ENCODE data around the gene RASGRF1. TPM values are rescaled to one million over a fixed set of nuclear protein-coding genes. Genes with fewer than 3 reads are reported as not detected.
"Not testable (repeated sequence)": the region's sequence is repeated elsewhere in the genome, so short reads cannot be mapped to it uniquely, and the experiment has no call there.

RASGRF1 gene
- total RNA-seq, 1 donor from 2014 or later: not detected

GRCh38 chr15:78931439-78932257 lies 158.9 kb downstream of the RASGRF1 start:
- Mint-ChIP-seq H3K27ac (ENCODE audit: unreplicated experiment) (no peak overlapping the region), H3K36me3 (ENCODE audit: low read depth, unreplicated experiment) (peaks cover 3% of the 10 kb centered on the region), H3K4me3 (ENCODE audit: unreplicated experiment) (no peak overlapping the region), H3K27me3 (ENCODE audit: unreplicated experiment) (peaks cover 19% of the 10 kb centered on the region), H3K9me3 (ENCODE audit: unreplicated experiment) (no peaks in the 10 kb centered on the region), H3K4me1 (ENCODE audit: unreplicated experiment) (peaks cover 14% of the 10 kb centered on the region)
- no peak for DNase-seq (ENCODE audit: low spot score)
- no peak for TF ChIP-seq CTCF (IDR thresholded peaks at IDR 0.05; ENCODE audit: unreplicated experiment)

GRCh38 chr15:78930577-78931388 lies 159.8 kb downstream of the RASGRF1 start:
- Mint-ChIP-seq H3K9me3 (ENCODE audit: unreplicated experiment) (no peaks in the 10 kb centered on the region), H3K27me3 (ENCODE audit: unreplicated experiment) (peaks cover 19% of the 10 kb centered on the region), H3K27ac (ENCODE audit: unreplicated experiment) (no peak overlapping the region), H3K4me1 (ENCODE audit: unreplicated experiment) (peaks cover 14% of the 10 kb centered on the region), H3K4me3 (ENCODE audit: unreplicated experiment) (no peak overlapping the region), H3K36me3 (ENCODE audit: low read depth, unreplicated experiment) (peaks cover 3% of the 10 kb centered on the region)
- DNase-seq (ENCODE audit: low spot score): no peak
- no peak for TF ChIP-seq CTCF (IDR thresholded peaks at IDR 0.05; ENCODE audit: unreplicated experiment)

GRCh38 chr15:78929536-78930264 lies 160.9 kb downstream of the RASGRF1 start:
- TF ChIP-seq CTCF (IDR thresholded peaks at IDR 0.05; ENCODE audit: unreplicated experiment): no peak
- Mint-ChIP-seq H3K27me3 (ENCODE audit: unreplicated experiment) (peaks cover 21% of the 10 kb centered on the region), H3K4me1 (ENCODE audit: unreplicated experiment) (peaks cover 12% of the 10 kb centered on the region), H3K27ac (ENCODE audit: unreplicated experiment) (no peak overlapping the region), H3K4me3 (ENCODE audit: unreplicated experiment) (no peak overlapping the region), H3K9me3 (ENCODE audit: unreplicated experiment) (no peaks in the 10 kb centered on the region), H3K36me3 (ENCODE audit: low read depth, unreplicated experiment) (peaks cover 3% of the 10 kb centered on the region)
- no peak for DNase-seq (ENCODE audit: low spot score)

GRCh38 chr15:78928616-78929093 lies 161.9 kb downstream of the RASGRF1 start:
- H3K27ac Mint-ChIP-seq (ENCODE audit: unreplicated experiment): no peak overlapping the region
- no peaks in the 10 kb centered on the region for H3K9me3 Mint-ChIP-seq (ENCODE audit: unreplicated experiment)
- peaks cover 7% of the 10 kb centered on the region for H3K36me3 Mint-ChIP-seq (ENCODE audit: low read depth, unreplicated experiment)
- TF ChIP-seq CTCF (IDR thresholded peaks at IDR 0.05; ENCODE audit: unreplicated experiment): no peak
- DNase-seq (ENCODE audit: low spot score): no peak
- H3K4me3 Mint-ChIP-seq (ENCODE audit: unreplicated experiment): no peak overlapping the region
- H3K4me1 Mint-ChIP-seq (ENCODE audit: unreplicated experiment): peaks cover 4% of the 10 kb centered on the region
- peaks cover 21% of the 10 kb centered on the region for H3K27me3 Mint-ChIP-seq (ENCODE audit: unreplicated experiment)

- not testable (repeated sequence) for H3K4me1 Mint-ChIP-seq (ENCODE audit: unreplicated experiment); H3K4me3 Mint-ChIP-seq (ENCODE audit: unreplicated experiment); H3K36me3 Mint-ChIP-seq (ENCODE audit: low read depth, unreplicated experiment); DNase-seq (ENCODE audit: low spot score); H3K9me3 Mint-ChIP-seq (ENCODE audit: unreplicated experiment)
- Mint-ChIP-seq H3K27ac (ENCODE audit: unreplicated experiment) (peak overlapping the region; percentile 32), H3K27me3 (ENCODE audit: unreplicated experiment) (peaks cover 18% of the 10 kb centered on the region)
Measured at GRCh38 chr15:78928176-78928575, 162.4 kb downstream of the RASGRF1 start.
